WTC11 (cell line): Measurements from ENCODE around the gene MARS1. TPM values are rescaled to one million over a fixed set of nuclear protein-coding genes. Genes with fewer than 3 reads are reported as not detected.

Experiments
- ATAC-seq: fragments of 200-7000 bp; cut with Tn5 transposase; 2 replicates; pipeline ENCODE4 v1.10.0; 2021; ENCODE audit warnings: mild to moderate bottlenecking, moderate library complexity
- CTCF ChIA-PET: fragments of 300-600 bp; sonication (Branson Sonifier 250); formaldehyde crosslinking; loops from one replicate; lab custom pipeline; 2021; ENCODE audit warnings: antibody characterized with exemption; lab: Charles Lee
- POLR2A ChIA-PET: fragments of 350-600 bp; sonication (Branson Sonifier 250); formaldehyde crosslinking; loops from one replicate; lab custom pipeline; 2021; ENCODE audit warnings: antibody characterized with exemption; lab: Charles Lee
- DNase-seq: peaks from one replicate; pipeline ENCODE4 v3.0.0; 2021; ENCODE audit warnings: low spot score
- H3K27ac Mint-ChIP-seq: 2 replicates; pipeline ENCODE4 v1.8.0; 2021; ENCODE audit warnings: mixed read lengths
- H3K27me3 Mint-ChIP-seq: 2 replicates; pipeline ENCODE4 v1.8.0; 2021; ENCODE audit warnings: low read depth, mild to moderate bottlenecking, moderate library complexity, mixed read lengths
- H3K36me3 Mint-ChIP-seq: 2 replicates; pipeline ENCODE4 v1.8.0; 2021; ENCODE audit warnings: mixed read lengths
- H3K4me1 Mint-ChIP-seq: 2 replicates; pipeline ENCODE4 v1.8.0; 2022; ENCODE audit warnings: mixed read lengths
- H3K4me3 Mint-ChIP-seq: 2 replicates; pipeline ENCODE4 v1.8.0; 2021; ENCODE audit warnings: mild to moderate bottlenecking, moderate library complexity, mixed read lengths
- H3K9me3 Mint-ChIP-seq: 2 replicates; pipeline ENCODE4 v1.8.0; 2021; ENCODE audit warnings: mixed read lengths
- AFF4 ChIP-seq: sonication (generic); formaldehyde crosslinking; IDR thresholded peaks from 2 replicates; pipeline ENCODE4 v1.8.1; 2023; ENCODE audit warnings: mild to moderate bottlenecking, missing genetic modification reagents, borderline replicate concordance
- ATF1 ChIP-seq: sonication (generic); formaldehyde crosslinking; IDR thresholded peaks from 2 replicates; pipeline ENCODE4 v1.8.1; 2023; ENCODE audit warnings: mild to moderate bottlenecking, moderate library complexity, missing genetic modification reagents
- FOXK1 ChIP-seq: sonication (generic); formaldehyde crosslinking; IDR thresholded peaks from 2 replicates; pipeline ENCODE4 v1.8.0; 2022; ENCODE audit warnings: mild to moderate bottlenecking, moderate library complexity, missing genetic modification reagents
- IRF2 ChIP-seq: sonication (generic); formaldehyde crosslinking; IDR thresholded peaks from 2 replicates; pipeline ENCODE4 v1.8.0; 2022; ENCODE audit warnings: low read depth, missing genetic modification reagents, borderline replicate concordance
- KAT7 ChIP-seq: sonication (generic); formaldehyde crosslinking; IDR thresholded peaks from 2 replicates; pipeline ENCODE4 v1.8.1; 2023; ENCODE audit warnings: missing genetic modification reagents, mild to moderate bottlenecking, borderline replicate concordance
- MXD4 ChIP-seq: fragments of 250-450 bp; sonication (Bioruptor Pico); IDR thresholded peaks from 2 replicates; pipeline ENCODE4 v1.8.0; 2021; ENCODE audit warnings: mild to moderate bottlenecking, moderate library complexity, borderline replicate concordance
- NFE2L1 ChIP-seq: sonication (generic); formaldehyde crosslinking; IDR thresholded peaks from 2 replicates; pipeline ENCODE4 v1.8.1; 2023; ENCODE audit warnings: missing genetic modification reagents
- NR3C1 ChIP-seq: sonication (generic); formaldehyde crosslinking; conservative IDR thresholded peaks from 2 replicates; pipeline ENCODE4 v1.8.1; 2023; ENCODE audit warnings: low read depth, mild to moderate bottlenecking, missing genetic modification reagents
- OVOL2 ChIP-seq: fragments of 250-450 bp; sonication (Bioruptor Pico); IDR thresholded peaks from 2 replicates; pipeline ENCODE4 v1.9.0; 2021; ENCODE audit warnings: mild to moderate bottlenecking, borderline replicate concordance
- PRDM15 ChIP-seq: sonication (generic); formaldehyde crosslinking; IDR thresholded peaks from 2 replicates; pipeline ENCODE4 v1.8.0; 2022; ENCODE audit warnings: missing genetic modification reagents
- PRRX2 ChIP-seq: fragments of 250-450 bp; sonication (Bioruptor Pico); IDR thresholded peaks from 2 replicates; pipeline ENCODE4 v1.8.0; 2021; ENCODE audit warnings: mild to moderate bottlenecking
- RORB ChIP-seq: fragments of 250-450 bp; sonication (Bioruptor Pico); IDR thresholded peaks from 2 replicates; pipeline ENCODE4 v1.9.0; 2021; ENCODE audit warnings: mild to moderate bottlenecking
- SMAD4 ChIP-seq: sonication (generic); formaldehyde crosslinking; IDR thresholded peaks from 2 replicates; pipeline ENCODE4 v1.8.0; 2022; ENCODE audit warnings: mild to moderate bottlenecking, missing genetic modification reagents
- TCF7 ChIP-seq: sonication (generic); formaldehyde crosslinking; IDR thresholded peaks from 2 replicates; pipeline ENCODE4 v1.8.0; 2022; ENCODE audit warnings: mild to moderate bottlenecking, low read depth, missing genetic modification reagents, moderate library complexity
- ZNF416 ChIP-seq: fragments of 250-450 bp; sonication (Bioruptor Pico); IDR thresholded peaks from 2 replicates; pipeline ENCODE4 v1.9.0; 2021; ENCODE audit warnings: mild to moderate bottlenecking, inconsistent platforms
- ZNF425 ChIP-seq: fragments of 250-450 bp; sonication (Bioruptor Pico); conservative IDR thresholded peaks from 2 replicates; pipeline ENCODE4 v1.9.0; 2021; ENCODE audit warnings: mild to moderate bottlenecking
- ZSCAN18 ChIP-seq: fragments of 250-450 bp; sonication (Bioruptor Pico); IDR thresholded peaks from 2 replicates; pipeline ENCODE4 v2.1.2; 2022; ENCODE audit warnings: mild to moderate bottlenecking, moderate library complexity
- total RNA-seq: library from RNA; stranded (reverse); gene quantifications from 3 replicates; pipeline ENCODE4 v1.2.3, GENCODE V29; 2021

The MARS1 gene
- total RNA-seq, 1 experiment from 2014 or later = 367 TPM

- CTCF ChIA-PET = interaction anchor here (1.5 kb wide), 1 partner anchor 29 kb away, joined by 8 read pairs; no protein-coding TSS in a partner anchor
- POLR2A ChIA-PET = no interaction called here
- Mint-ChIP-seq H3K4me3 (no peak overlapping the region), H3K36me3 (no peaks in the 10 kb centered on the region), H3K27ac (no peak overlapping the region), H3K9me3 (no peaks in the 10 kb centered on the region), H3K4me1 (peaks cover 24% of the 10 kb centered on the region), H3K27me3 (peaks cover 1% of the 10 kb centered on the region)
- TF ChIP-seq OVOL2 (CRISPR knock-in tag) = no peak
- TF ChIP-seq PRDM15 (CRISPR knock-in tag) = no peak
- no peak for TF ChIP-seq PRRX2 (CRISPR knock-in tag)
- TF ChIP-seq TCF7 = no peak
- no peak for TF ChIP-seq MXD4 (CRISPR knock-in tag)
- no peak for TF ChIP-seq RORB
- no peak for TF ChIP-seq ZNF416
- no peak for TF ChIP-seq ATF1 (CRISPR knock-in tag)
- no peak for TF ChIP-seq FOXK1 (CRISPR knock-in tag)
- ATAC-seq (no peak), DNase-seq (no peak)
These were observed 66.6 kb downstream of the MARS1 start for GRCh38 chr12:57554453-57554852.

- ChIA-PET CTCF (interaction anchor here (1.5 kb wide), 1 partner anchor 29 kb away, joined by 8 read pairs; no protein-coding TSS in a partner anchor), POLR2A (no interaction called here)
These were observed 67.0 kb downstream of the MARS1 start for GRCh38 chr12:57554897-57555296.

More at GRCh38 chr12:57554897-57555296, 67.0 kb downstream of the MARS1 start:
- peaks cover 23% of the 10 kb centered on the region for H3K4me1 Mint-ChIP-seq
- DNase-seq (no peak), ATAC-seq (no peak)
- H3K4me3 Mint-ChIP-seq = no peak overlapping the region
- TF ChIP-seq ZNF416 (no peak), NFE2L1 (CRISPR knock-in tag) (no peak), IRF2 (CRISPR knock-in tag) (no peak), FOXK1 (CRISPR knock-in tag) (no peak), NR3C1 (CRISPR knock-in tag) (no peak), TCF7 (no peak), AFF4 (no peak), ZSCAN18 (CRISPR knock-in tag) (no peak), ZNF425 (CRISPR knock-in tag) (no peak), KAT7 (no peak), SMAD4 (CRISPR knock-in tag) (no peak)
- TF ChIP-seq, all 79 proteins: peak for 0
- Mint-ChIP-seq H3K9me3 (no peaks in the 10 kb centered on the region), H3K27me3 (no peaks in the 10 kb centered on the region), H3K27ac (no peak overlapping the region), H3K36me3 (no peaks in the 10 kb centered on the region)
